ENCODE measurements around the gene H2AZ2.
"Not testable (repeated sequence)": the region's sequence is repeated elsewhere in the genome, so short reads cannot be mapped to it uniquely, and the experiment has no call there.

Gene H2AZ2

DNA sequence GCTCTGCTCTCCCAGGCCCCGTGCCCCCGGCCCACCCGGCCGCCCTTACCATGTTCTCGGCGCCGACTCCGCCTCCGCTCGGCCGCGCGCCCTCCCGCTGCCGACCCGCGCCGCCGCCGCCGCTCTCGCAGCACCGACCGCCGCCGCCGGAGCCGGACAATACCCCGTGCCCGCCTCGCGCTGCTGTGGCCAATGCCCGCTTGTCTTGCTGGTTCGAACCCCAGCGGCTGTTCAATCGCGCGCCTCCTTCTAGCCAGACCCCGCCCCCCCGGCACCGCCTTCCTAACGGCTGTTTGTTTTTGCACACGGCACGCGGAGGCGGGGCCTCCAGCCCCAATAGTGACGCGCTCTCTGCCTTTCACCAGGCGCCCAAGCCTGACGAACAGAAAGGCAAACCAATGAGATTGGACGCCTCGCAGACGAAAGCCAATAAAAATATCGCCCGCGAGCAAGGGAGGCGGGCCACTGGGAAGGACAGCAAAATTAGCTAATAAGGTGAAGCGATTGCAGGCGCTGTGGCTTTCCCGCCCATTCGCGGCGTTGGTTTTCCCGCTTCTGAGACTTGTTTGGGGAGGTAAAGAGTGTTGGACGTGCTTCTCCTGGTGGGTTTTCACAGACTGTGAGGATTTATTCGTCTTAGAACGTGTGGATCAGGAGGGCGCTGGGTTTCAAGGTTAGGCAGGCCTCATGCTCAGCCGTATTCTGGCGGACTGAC lies at the start of gene H2AZ2:
Gene H2AZ2, minus strand, starts transcription at position 168 of the 715 bp plus-strand sequence. Its CDS starts 116 bp downstream, at position 52.
- DNase-seq, result peak; percentile 100

DNA sequence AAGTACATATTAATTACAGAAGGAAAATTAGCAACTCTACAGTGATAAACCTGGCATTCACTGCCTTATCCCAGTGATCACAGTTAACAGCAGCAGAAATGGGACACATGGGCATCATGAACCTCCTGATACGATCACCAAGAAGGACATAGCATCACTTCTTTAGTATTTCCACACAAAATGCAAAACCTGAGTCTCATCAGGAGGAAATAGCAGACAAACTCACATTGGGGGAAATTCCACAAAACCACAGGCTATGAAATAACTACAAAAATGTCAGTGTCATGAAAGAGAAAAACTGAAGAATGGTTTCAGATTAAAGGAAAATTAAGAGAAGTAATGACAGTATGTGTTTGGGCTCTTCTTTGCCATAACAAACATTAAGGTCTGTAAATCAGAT lies 49.4 kb upstream of the H2AZ2 start:
- DNase-seq, result no peak

DNA sequence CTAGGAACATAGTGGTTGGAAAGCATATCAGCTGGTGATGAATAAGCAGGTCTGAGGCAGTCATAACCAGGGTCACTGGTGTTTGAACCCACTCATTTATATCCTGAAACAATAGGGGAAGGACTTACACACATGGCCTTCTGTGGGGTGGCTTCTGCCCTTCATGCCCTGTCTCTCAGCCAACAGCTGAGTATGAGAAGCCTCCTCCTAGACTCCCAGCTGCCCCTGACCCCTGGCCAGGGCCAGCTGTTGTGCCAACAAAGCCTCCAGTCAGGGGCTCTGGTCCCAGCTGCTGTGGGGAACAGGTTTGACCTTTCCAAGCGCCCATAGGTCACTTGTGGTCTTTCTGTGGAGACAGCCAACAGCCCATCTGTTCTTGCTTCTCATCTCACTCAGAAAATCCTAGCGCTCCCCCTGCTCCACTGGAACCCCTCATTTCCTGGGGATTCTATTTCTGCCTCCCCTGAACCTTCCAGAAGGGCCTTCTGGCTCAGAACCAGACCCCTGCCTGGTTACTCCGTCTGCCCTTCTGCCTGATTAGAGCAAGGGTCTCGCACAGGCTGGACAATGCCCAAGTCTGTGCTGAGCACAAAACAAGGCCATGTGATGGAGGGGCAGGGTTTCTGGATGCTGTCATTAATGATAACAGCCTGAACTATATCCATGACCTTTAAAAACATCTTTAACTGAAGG lies 47.1 kb upstream of the H2AZ2 start:
- DNase-seq, result no peak

DNA sequence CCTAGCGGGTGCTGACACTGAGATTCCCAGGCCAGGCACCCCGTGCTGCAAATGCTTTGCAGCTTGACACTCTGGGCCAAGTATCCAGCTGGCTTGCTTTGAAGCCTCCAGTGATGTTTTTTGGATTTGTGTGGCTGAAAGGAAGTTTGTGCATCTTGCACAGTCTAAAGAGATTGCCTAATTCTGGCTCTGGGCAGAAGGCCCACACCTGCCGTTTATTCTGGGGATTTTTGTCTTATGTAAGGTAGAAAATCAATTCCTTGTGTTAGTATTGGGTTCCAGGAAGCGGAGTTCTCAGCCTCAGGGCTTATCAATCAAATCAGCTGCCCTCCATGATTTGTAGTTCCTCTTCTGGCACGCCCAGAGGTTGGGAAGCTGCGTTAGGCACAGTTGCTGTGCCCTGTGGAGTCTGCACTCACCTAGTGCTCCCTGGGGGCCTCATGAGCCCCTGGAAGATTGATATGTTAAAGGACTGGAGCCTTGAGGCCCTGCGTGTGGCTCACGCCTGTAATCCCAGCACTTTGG lies 45.9 kb upstream of the H2AZ2 start:
- DNase-seq, result no peak

DNA sequence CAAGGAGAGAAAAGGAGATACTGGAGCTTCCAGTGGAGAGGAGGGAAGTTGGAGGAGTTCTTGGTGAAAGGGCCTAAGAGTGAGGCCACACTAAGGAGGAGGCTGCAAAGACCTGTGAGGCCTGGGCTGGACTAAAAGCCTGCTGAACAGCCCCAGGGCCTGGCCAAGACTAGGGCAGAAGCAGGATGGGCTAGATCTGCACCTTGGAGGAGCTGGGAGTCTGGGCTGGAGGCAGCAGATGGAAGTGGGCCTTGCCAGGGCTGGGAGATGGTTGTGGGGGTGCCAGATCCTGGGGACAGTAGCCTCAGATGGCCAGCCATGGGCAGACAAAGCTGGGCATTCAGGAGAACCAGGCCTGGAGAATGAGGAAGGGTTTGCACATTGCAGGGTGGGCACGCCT lies 43.9 kb upstream of the H2AZ2 start:
- DNase-seq, result no peak

DNA sequence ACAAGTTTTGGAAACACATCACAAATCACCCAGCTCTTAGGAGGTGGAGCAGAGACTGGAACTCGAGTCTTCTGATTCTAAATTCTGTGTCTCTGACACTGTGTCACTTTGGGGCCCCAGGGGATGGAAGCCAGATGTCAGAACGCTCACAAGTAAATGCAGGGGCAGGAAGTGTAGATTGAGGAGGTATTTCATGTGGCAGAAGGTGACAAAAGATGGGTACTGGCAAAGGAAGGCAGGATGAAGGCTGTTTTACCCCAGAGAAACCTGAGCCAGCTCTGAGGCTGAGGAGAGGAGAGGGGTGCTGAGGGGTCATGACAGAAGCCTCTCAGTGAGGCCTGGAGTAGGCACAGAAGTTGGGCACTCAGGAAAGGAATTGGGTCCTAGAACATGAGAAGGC lies 43.5 kb upstream of the H2AZ2 start:
- DNase-seq, result peak; percentile 32

DNA sequence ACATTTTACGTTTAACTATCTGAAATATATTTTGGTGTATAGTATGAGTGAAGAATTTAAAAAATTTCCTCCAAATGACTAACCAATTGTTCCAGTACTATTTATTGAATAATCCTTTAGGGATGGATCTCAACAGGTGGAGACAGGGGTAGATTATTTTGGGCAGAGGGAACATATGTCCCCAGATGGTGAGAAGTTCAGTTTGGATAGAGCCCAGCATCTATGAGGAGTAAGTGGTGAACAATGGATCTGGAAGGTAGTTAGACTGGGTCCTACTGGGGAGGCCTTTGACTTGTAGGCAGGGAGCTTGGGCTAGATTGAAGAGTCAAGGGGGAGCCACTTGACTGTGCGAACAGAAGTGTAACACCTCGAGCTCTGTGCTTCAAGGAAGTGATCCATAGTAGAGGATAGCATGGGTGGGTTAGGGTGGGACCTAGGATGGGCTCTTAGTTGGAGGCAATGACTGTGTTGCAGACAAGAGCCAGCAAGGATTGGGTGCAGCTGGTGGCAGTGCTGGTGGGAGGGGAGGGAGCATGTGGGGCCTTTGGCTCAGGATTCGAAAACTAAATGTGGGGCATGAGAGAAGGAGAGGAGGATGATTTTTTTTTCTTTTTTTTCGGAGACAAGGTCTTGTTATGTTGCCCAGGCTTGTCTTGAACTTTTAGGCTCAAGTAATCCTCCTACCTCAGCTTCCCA lies 41.3 kb upstream of the H2AZ2 start:
- no peak for DNase-seq

DNA sequence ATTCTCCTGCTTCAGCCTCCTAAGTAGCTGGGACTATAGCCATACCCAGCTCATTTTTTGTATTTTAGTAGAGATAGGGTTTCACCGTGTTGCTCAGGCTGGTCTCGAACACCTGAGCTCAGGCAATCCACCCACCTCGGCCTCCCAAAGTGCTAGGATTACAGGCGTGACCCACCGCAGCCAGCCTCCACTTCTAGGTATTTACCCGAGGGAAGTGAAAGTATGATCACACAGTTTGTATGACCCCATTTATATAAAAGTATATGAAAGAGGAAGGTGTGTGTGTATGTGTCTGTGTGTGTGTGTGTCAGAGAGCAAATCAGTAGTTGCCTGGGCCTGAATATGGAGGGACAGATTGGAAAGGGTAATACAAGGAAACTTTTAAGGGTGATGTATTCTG lies 39.4 kb upstream of the H2AZ2 start:
- no peak for DNase-seq

DNA sequence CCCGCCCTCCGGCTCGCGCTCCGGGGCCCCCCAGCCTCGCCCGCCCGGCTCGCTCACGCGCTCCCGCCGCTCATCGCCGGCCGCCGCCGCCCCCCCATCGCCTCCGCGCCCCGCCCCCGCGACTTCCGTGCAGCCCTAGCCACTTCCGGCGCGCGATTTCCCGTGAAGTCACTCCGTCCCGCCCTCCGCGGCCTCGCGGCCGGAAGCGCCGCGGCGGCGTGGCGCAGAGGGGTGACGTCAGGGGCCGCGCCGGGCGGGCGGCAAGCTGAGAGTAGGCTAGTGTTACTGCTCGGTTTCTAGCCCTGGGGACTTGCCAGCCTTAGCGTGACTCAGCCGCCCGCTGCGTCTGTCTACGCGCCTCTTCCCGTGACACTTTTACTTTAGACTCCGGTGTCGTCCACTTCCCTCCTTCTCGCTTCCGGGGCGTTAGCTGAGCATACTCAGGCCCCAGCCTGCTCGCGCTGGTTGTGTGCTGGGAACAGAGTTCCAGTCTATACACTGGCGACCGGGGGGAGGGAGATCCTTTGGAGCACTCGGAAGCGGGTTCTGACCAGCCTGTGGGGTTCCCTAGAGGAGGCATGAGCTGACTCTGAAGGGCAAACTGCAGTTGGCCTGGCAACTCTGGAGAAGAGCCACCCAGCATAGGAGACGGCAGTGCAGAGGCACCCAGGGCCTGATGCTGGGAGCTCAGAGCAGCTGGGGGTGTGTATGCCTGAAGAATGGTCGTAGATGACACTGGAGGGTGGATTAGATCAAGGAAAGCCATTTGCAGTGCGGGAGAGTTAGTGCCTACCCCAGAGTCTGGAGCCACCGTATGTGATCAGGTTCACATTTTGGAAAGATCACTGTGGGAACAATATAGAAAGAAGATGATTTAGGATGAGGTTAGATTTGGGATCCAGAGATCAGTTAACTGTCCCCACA lies 37.8 kb upstream of the H2AZ2 start, which contains the start of gene PURB:
Gene PURB, minus strand, starts transcription at position 137 of the 924 bp plus-strand sequence. CDS start 182 bp downstream, outside the sequence.
- peak; percentile 96 for DNase-seq

DNA sequence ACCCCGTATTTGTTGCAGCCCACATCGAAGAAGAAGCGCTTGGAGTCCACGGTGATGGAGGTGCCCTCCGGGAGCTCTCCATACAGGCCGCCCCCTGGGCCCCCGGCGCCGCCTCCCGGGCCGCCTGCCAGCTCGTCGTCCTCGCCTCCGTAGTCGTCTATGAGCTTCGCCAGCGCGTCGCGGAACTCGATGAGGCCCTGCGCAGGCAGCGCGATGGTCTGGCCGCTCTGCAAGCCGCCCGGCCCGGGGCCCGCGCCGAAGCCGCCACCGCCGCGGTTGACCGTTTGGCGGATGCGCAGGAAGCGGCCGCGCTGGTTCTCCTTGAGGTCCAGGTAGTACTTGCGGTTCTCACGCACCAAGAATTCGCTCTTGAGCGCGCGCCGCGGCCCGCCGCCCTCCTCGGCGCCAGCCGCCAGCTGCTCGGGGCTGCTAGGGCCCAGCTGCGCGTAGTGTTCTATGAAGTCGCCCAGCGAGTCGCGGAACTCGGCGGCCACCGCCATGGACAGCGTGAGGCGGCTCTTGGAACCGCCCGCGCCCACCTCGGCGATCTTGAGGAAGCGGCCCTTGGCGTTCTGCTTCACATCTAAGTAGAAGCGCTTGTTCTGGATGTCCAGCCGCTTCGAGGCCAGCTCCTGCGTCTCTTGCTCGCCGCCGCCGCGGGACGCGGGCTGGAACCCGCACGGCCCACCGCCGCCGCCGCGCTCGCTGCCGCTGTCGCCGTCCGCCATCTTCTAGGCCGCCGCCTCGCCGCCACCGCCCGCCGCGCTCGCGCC lies 36.9 kb upstream of the H2AZ2 start:
- peak; percentile 46 for DNase-seq

DNA sequence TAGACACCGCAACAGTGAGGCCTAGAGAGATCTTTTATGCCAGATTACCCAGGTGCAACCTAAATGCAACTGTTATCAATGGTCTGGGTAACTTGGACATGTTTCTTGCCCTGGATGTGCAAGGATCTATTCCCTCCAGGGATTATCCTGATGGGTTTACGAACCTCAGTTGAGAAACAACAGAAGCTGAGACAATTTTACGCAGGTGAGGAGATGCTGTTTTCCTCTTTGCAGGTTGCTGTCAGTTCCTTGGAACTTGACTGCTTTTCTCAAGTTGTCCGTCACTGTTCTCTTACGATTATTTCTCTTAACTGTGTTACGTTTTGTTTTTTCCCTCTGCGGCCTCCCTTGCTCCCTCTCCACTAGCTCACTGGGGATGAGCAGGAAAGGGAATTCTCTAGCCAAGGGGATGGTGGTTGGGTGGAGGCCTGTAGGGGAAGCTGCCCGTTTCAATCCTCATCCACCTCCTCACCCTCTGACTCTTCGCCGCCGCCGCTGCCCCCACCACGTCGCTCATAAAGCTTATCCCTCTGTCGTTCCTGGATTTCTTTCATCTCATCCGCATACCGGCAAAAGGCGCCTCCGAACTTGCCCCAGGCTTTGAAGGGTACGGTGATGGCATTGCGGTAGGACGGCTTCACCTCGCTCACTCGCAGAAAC lies 36.2 kb upstream of the H2AZ2 start:
- no peak for DNase-seq

DNA sequence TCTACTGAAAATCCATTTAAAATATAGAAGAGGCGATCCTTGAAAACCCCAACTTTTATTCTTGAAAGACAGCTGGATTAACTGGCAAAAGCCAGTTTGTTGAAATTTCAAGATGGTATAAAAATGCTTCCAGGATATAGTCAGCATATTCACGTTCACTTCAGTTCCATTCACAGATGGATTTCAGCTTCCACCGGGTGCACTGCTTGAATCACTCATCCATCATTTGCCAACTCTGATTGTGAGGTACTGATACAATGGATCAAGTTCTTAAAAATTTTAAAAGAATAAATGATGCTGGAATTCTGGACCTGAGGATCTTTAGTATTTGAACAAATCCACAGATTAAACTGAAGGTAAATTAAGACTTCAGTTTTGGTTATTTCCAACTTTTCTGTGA lies 35.0 kb upstream of the H2AZ2 start:
- no peak for DNase-seq

DNA sequence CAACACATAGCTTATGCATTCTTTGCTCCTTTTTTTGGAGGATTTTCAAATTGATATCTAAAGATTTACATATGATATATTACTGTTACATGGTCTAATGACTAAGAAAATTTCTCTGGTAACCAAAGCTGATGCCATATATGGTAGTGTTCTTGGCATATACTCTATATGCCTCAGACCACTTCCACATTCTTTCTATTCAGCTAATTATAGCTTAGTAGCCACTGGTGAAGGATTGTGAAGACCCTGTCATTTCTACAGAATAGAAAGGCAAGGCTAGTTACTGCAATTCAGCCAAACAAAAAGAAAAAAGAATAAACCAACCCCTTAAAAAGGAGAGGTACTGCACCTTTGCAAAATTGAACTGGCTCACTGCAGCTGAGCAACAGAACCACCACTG lies 33.7 kb upstream of the H2AZ2 start:
- no peak for DNase-seq

DNA sequence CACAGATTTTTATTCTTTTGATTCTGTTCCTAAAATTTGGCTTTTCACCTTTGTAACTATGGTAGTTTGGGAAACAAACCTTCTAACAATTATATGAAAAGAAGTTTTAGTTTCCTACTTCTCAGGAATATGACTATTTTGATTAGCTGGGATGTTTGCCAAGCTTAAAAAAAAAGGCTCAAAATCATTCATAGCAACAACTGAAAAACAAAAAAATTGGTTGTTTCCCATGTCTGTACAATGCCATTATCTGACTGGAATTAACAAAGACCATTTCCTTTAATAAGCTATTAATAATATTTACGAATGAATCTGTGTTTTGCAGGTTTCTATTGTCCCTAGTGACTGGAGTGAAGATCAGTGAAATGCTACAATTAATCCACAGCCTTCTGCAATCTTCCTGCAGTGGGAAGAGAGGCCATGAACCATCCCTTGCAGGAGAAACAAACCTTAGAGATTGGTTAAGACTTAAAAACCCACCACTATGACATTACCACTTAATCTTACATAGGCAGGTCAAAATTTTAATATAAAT lies 33.2 kb upstream of the H2AZ2 start:
- no peak for DNase-seq

DNA sequence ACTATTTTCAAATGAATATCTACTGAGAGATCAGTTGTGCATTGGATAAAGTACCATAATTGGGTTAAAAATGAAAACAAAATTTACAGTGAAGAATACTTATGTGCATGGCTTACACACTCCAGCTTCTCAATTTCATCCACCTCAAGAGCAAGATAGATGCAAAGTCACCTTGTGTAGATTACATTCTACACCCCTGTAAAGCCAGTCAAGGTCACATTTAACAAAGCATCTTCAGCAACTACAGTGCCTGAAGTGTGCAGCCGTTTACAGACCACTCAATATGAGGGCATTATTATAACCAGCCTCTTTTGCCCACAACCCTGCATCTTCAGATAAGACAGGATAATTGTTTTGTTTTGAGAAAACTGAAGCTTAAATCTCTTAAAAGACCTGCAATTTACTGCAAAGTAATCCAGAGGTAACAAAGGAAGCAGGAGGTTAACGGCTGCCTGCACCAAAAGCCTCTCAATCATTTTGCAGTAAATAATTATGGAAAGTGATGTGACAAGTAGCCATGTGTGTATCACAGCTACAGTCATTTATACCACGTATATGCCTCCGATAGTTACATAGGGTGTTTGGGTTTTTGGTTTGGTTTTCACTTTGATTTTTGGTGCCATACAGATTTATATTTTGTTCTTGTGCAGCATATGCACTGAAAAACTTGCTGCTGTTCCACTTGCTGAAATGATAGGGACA lies 32.6 kb upstream of the H2AZ2 start:
- no peak for DNase-seq

DNA sequence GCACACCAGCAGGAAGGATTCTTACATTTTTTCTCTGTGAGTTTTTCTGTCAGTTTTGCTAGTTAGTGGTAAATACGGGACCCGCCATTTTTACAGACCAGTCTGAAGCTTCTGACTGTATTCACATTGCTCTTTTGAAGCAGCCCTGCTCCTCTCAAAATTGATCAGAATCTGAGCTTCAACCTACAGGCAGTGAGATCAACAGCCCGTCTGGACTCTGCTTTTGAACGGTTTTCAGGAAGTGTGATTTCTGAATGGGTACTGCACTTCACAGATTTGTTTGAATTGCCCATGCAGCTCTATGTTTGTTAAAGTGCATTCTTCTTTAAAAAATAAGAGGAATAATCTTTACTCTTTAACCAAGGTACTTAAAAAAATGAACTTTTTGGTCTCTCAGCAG lies 28.5 kb upstream of the H2AZ2 start:
- DNase-seq, result no peak

DNA sequence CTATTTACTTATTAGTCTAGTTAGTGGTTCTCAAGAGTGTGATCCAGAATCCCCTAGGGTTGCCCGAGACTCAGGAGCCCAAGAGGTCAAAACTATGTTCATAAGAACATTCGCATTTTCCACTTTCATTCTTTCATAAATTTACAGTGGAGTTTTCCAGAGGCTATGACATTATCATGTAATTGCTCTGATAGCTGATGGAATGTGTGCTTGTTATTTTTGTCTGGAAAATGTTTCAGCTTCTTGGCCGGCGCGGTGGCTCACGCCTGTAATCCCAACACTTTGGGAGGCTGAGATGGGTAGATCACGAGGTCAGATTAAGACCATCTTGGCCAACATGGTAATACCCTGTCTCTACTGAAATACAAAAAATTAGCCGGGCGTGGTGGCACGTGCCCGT lies 27.4 kb upstream of the H2AZ2 start:
- no peak for DNase-seq

DNA sequence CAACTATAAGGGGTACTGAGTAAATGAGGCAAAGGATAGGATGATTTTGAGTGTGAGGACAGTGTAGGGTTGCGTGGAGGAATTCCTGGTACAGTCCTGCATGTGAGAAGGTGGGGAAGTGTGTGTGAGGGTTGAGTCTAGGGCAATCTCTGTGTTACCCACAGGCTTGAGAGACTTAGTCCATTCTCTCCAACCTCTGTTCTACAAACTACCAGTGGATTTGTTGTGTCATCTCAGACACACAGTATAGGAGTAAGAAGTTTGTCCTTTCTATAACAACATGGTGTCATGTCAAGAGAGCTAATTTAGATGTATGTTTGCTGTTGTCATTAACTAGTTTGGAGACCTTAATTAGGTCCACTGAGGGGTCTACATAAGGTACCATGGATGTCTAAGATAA lies 24.9 kb upstream of the H2AZ2 start:
- DNase-seq, result no peak

DNA sequence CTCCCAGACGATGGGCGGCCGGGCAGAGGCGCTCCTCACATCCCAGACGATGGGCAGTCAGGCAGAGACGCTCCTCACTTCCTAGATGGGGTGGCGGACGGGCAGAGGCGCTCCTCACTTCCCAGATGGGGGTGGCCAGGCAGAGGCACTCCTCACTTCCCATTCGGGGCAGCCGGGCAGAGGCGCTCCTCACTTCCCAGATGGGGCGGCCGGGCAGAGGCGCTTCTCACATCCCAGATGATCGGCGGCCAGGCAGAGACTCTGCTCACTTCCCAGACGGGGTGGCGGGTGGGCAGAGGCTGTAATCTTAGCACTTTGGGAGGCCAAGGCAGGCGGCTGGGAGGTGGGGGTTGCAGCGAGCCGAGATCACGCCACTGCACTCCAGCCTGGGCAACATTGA lies 24.0 kb upstream of the H2AZ2 start:
- not testable (repeated sequence) for DNase-seq

DNA sequence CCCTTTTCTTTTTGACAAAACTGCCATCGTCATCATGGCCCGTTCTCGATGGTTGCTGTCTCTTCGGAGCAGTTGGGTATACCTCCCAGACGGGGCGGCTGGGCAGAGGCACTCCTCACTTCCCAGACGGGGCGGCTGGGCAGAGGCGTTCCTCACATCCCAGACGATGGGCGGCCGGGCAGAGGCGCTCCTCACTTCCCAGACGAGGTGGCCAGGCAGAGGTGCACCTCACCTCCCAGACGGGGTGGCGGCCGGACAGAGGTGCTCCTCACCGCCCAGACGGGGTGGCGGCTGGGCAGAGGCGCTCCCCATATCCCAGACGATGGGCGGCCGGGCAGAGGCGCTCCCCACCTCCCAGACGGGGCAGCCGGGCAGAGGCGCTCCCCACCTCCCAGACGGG lies 22.9 kb upstream of the H2AZ2 start:
- not testable (repeated sequence) for DNase-seq

Data from activated naive CD4-positive, alpha-beta T cell treated with anti-CD3 and anti-CD28 coated beads, Interleukin-2, amount 50 U/mL, for 16 hours (primary cell).